ENCODE measurements around the gene PLA2G4F.

DNA sequence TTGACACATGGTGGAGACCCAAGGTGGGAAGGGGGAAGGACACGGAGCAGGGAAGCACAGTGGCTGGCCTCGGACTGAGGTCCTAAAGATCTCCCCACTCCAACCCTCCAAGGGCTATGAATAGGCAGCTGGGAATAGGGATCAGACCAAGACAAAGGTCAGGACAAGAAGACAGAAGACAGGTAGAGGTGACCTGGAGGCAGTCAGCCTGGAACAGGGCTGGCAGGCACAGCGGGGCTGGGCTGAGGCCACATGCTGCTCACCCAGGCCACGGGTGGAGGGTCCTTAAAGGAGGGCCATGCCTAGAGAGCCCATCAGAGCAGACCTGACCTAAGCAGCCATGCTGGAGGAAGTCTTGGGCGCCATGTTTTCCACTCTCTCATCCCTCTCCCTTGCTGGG lies 59.4 kb downstream of the PLA2G4F start:
- TF ChIP-seq ZNF274 (IDR thresholded peaks at IDR 0.05; ENCODE audit: low read depth, low read length) (no peak), EZH2 (IDR thresholded peaks at IDR 0.05) (no peak), POLR2A (IDR thresholded peaks at IDR 0.05; ENCODE audit: borderline replicate concordance, extremely low read depth, insufficient read depth, insufficient read length) (no peak)
- TF ChIP-seq, protein P1, sequence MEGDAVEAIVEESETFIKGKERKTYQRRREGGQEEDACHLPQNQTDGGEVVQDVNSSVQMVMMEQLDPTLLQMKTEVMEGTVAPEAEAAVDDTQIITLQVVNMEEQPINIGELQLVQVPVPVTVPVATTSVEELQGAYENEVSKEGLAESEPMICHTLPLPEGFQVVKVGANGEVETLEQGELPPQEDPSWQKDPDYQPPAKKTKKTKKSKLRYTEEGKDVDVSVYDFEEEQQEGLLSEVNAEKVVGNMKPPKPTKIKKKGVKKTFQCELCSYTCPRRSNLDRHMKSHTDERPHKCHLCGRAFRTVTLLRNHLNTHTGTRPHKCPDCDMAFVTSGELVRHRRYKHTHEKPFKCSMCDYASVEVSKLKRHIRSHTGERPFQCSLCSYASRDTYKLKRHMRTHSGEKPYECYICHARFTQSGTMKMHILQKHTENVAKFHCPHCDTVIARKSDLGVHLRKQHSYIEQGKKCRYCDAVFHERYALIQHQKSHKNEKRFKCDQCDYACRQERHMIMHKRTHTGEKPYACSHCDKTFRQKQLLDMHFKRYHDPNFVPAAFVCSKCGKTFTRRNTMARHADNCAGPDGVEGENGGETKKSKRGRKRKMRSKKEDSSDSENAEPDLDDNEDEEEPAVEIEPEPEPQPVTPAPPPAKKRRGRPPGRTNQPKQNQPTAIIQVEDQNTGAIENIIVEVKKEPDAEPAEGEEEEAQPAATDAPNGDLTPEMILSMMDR (IDR thresholded peaks at IDR 0.05 in 2 of 3, conservative IDR thresholded peaks at IDR 0.05 in 1 of 3; ENCODE audit: borderline replicate concordance in 1 of 3, insufficient read depth in 1 of 3, low read depth in 2 of 3, low read length in 2 of 3) = no peak

Data from HCT116 (cell line).